DND-41 (cell line): ENCODE data around the gene HUNK.

ENCODE experiments used
- ATAC-seq: fragments of 200-7000 bp; cut with Tn5 transposase; 3 replicates; pipeline ENCODE4 v1.9.1; 2021; ENCODE audit warnings: low read depth; ENCODE audit not compliant: insufficient read depth
- DNase-seq: peaks from one replicate; pipeline ENCODE4 v3.0.0-alpha.2; 2020
- H2AFZ ChIP-seq: 2 replicates; pipeline ENCODE4 v1.6.0; 2012; ENCODE audit warnings: low read depth, low read length
- H3K27ac ChIP-seq: 2 replicates; pipeline ENCODE4 v1.5.1; 2012; ENCODE audit warnings: low read length, inconsistent platforms
- H3K27me3 ChIP-seq: fragments of 200-600 bp; sonication (generic); 2 replicates; pipeline ENCODE4 v1.6.0; 2012; ENCODE audit warnings: low read length, mild to moderate bottlenecking, inconsistent platforms; ENCODE audit not compliant: insufficient read depth, poor library complexity
- H3K36me3 ChIP-seq: 2 replicates; pipeline ENCODE4 v1.5.1; 2012; ENCODE audit warnings: low read length, inconsistent platforms; ENCODE audit not compliant: insufficient read depth
- H3K4me1 ChIP-seq: 2 replicates; pipeline ENCODE4 v1.5.1; 2012; ENCODE audit warnings: mild to moderate bottlenecking, low read length; ENCODE audit not compliant: insufficient read depth
- H3K4me2 ChIP-seq: 2 replicates; pipeline ENCODE4 v1.6.0; 2012; ENCODE audit warnings: mild to moderate bottlenecking, moderate library complexity, low read length, inconsistent platforms; ENCODE audit not compliant: insufficient read depth
- H3K4me3 ChIP-seq, 2 experiments: fragments of 200-600 bp in 1 of 2; shearing (Covaris generic) in 1 of 2; 2 replicates each; pipeline ENCODE4 v1.5.1; 2012 to 2016; ENCODE audit warnings: inconsistent platforms in 2 of 2, low read length in 2 of 2, mild to moderate bottlenecking in 2 of 2, low read depth in 1 of 2, moderate library complexity in 1 of 2
- H3K79me2 ChIP-seq: 2 replicates; pipeline ENCODE4 v1.6.0; 2012; ENCODE audit warnings: low read length, inconsistent platforms; ENCODE audit not compliant: insufficient read depth
- H3K9ac ChIP-seq: 2 replicates; pipeline ENCODE4 v1.6.0; 2012; ENCODE audit warnings: low read depth, mild to moderate bottlenecking, inconsistent platforms, low read length, moderate library complexity
- H3K9me3 ChIP-seq: 2 replicates; pipeline ENCODE4 v1.5.1; 2012; ENCODE audit warnings: low read length, moderate library complexity, mild to moderate bottlenecking, inconsistent platforms; ENCODE audit not compliant: insufficient read depth, severe bottlenecking
- H4K20me1 ChIP-seq: 2 replicates; pipeline ENCODE4 v1.6.0; 2012; ENCODE audit warnings: low read length; ENCODE audit not compliant: insufficient read depth
- CTCF ChIP-seq: IDR thresholded peaks from 2 replicates; pipeline ENCODE4 v1.5.1; 2012; ENCODE audit warnings: borderline replicate concordance, low read length, moderate library complexity, mild to moderate bottlenecking; ENCODE audit not compliant: poor library complexity, severe bottlenecking; ENCODE audit errors: extremely low read depth
- EZH2 ChIP-seq: IDR thresholded peaks from 3 replicates; pipeline ENCODE4 v1.6.1; 2012; ENCODE audit warnings: borderline replicate concordance, low read depth, mild to moderate bottlenecking, moderate library complexity, low read length, inconsistent platforms; ENCODE audit not compliant: severe bottlenecking

HUNK gene

DNA sequence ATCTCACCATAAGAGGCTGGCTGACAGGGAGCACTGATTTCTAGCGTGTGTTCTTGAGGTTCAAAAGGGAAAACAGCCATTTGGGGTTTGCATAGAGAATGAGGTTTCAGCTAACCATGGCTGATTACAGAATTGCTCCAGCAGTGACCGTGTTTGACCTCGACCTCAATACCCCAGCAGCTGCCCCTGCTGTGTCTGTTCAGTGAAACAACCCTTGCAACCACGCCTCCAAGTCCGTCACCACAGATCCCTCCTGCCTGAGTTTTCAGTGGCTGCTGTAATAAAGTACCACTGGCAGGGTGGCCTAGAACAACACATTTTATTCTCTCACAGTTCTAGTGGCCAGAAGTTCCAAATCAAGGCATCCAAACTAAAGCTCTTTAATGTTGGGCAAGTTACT, 147.7 kb downstream of the HUNK start:
- Histone ChIP-seq H3K4me1 (no peaks in the 10 kb centered on the region), H3K27me3 (peaks cover 6% of the 10 kb centered on the region), H3K4me3 (no peak overlapping the region), H3K36me3 (no peaks in the 10 kb centered on the region), H2AFZ (no peak overlapping the region), H3K9ac (no peak overlapping the region), H4K20me1 (no peaks in the 10 kb centered on the region), H3K27ac (no peak overlapping the region), H3K9me3 (no peaks in the 10 kb centered on the region), H3K4me2 (no peak overlapping the region), H3K79me2 (no peaks in the 10 kb centered on the region)
- TF ChIP-seq EZH2 (no peak), CTCF (no peak)
- ATAC-seq (no peak), DNase-seq (no peak)

- Histone ChIP-seq H3K4me3 (no peak overlapping the region), H2AFZ (no peak overlapping the region), H3K27me3 (peaks cover 6% of the 10 kb centered on the region), H4K20me1 (no peaks in the 10 kb centered on the region), H3K9ac (no peak overlapping the region), H3K9me3 (no peaks in the 10 kb centered on the region), H3K4me2 (no peak overlapping the region), H3K79me2 (no peaks in the 10 kb centered on the region), H3K4me1 (no peaks in the 10 kb centered on the region), H3K36me3 (no peaks in the 10 kb centered on the region), H3K27ac (no peak overlapping the region)
- TF ChIP-seq EZH2, result no peak
- no peak for TF ChIP-seq CTCF
- ATAC-seq (no peak), DNase-seq (no peak)
These were observed 148.6 kb downstream of the HUNK start for GRCh38 chr21:32021319-32021994.

DNA sequence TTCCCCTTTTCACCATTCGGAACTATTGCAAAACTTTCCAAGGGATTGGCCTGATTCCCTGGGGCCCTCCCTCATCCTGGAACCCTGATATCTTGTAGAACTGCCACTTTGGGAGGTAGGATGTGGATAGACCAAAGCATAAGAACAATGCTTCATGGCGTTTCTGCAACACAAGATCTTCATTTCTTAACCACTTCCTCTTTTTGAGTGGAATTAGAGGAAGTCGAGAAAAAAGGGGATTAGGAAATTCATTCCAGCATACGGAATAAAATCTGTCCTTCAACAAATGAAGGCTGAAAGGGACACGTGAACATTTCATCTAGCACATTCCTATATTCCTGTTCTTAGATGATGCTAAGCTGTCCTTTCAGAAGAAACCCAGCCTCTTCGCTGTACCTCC, 149.3 kb downstream of the HUNK start:
- Histone ChIP-seq H4K20me1 (no peaks in the 10 kb centered on the region), H3K9me3 (no peaks in the 10 kb centered on the region), H3K4me3 (no peak overlapping the region), H3K27me3 (peaks cover 10% of the 10 kb centered on the region), H2AFZ (no peak overlapping the region), H3K4me2 (no peak overlapping the region), H3K27ac (no peak overlapping the region), H3K4me1 (no peaks in the 10 kb centered on the region), H3K9ac (no peak overlapping the region), H3K79me2 (no peaks in the 10 kb centered on the region), H3K36me3 (no peaks in the 10 kb centered on the region)
- TF ChIP-seq CTCF (no peak), EZH2 (no peak)
- ATAC-seq, result no peak
- DNase-seq, result no peak
